OCI-LY1 (cell line): ENCODE measurements around the gene CFAP77.

Experiments
- H2AFZ ChIP-seq: fragments of 200-600 bp; sonication (generic), shearing (Covaris generic); 2 replicates; pipeline ENCODE4 v1.6.0; 2014; ENCODE audit warnings: antibody characterized with exemption, mild to moderate bottlenecking, low read length
- H3F3A ChIP-seq: fragments of 200-600 bp; sonication (generic), shearing (Covaris generic); 2 replicates; pipeline ENCODE4 v1.6.0; 2014; ENCODE audit warnings: mild to moderate bottlenecking, antibody characterized with exemption, low read length, moderate library complexity; ENCODE audit not compliant: insufficient read depth
- H3K27ac ChIP-seq: fragments of 200-600 bp; sonication (generic); 2 replicates; pipeline ENCODE4 v1.5.1; 2014; ENCODE audit warnings: low read length, mixed run types, mild to moderate bottlenecking, low read depth; ENCODE audit not compliant: poor library complexity, severe bottlenecking
- H3K27me3 ChIP-seq: fragments of 200-600 bp; sonication (generic); 2 replicates; pipeline ENCODE4 v1.6.0; 2014; ENCODE audit warnings: antibody characterized with exemption, mild to moderate bottlenecking, low read length, moderate library complexity; ENCODE audit not compliant: insufficient read depth
- H3K36me3 ChIP-seq: fragments of 200-600 bp; sonication (generic); 2 replicates; pipeline ENCODE4 v1.6.1; 2014; ENCODE audit warnings: mild to moderate bottlenecking, antibody characterized with exemption, low read length, moderate library complexity, mixed read lengths; ENCODE audit not compliant: insufficient read depth
- H3K4me1 ChIP-seq: fragments of 200-600 bp; sonication (generic); 2 replicates; pipeline ENCODE4 v1.5.1; 2014; ENCODE audit warnings: mild to moderate bottlenecking, low read length, moderate library complexity; ENCODE audit not compliant: insufficient read depth, severe bottlenecking
- H3K4me2 ChIP-seq: fragments of 200-600 bp; sonication (generic), shearing (Covaris generic); 2 replicates; pipeline ENCODE4 v1.6.1; 2014; ENCODE audit warnings: low read length
- H3K4me3 ChIP-seq: fragments of 200-600 bp; sonication (generic); 2 replicates; pipeline ENCODE4 v1.5.1; 2014; ENCODE audit warnings: low read length, low read depth, mild to moderate bottlenecking, mixed read lengths; ENCODE audit not compliant: poor library complexity, severe bottlenecking
- H3K79me2 ChIP-seq: fragments of 200-600 bp; shearing (Covaris generic); 2 replicates; pipeline ENCODE4 v1.6.1; 2016; ENCODE audit warnings: mixed run types, low read length, mixed read lengths; ENCODE audit not compliant: insufficient read depth
- H3K9ac ChIP-seq: fragments of 200-600 bp; sonication (generic), shearing (Covaris generic); 2 replicates; pipeline ENCODE4 v1.6.1; 2014; ENCODE audit warnings: mild to moderate bottlenecking, low read length, mixed read lengths
- H3K9me2 ChIP-seq: fragments of 200-600 bp; sonication (generic), shearing (Covaris generic); 2 replicates; pipeline ENCODE4 v1.6.1; 2014; ENCODE audit warnings: low read depth, mild to moderate bottlenecking, low read length, mixed read lengths
- H3K9me3 ChIP-seq: fragments of 200-600 bp; shearing (Covaris generic); 2 replicates; pipeline ENCODE4 v1.6.1; 2014; ENCODE audit warnings: low read length, mixed read lengths
- H4K20me1 ChIP-seq: fragments of 200-600 bp; sonication (generic), shearing (Covaris generic); 2 replicates; pipeline ENCODE4 v1.6.0; 2016; ENCODE audit warnings: mild to moderate bottlenecking, low read length; ENCODE audit not compliant: insufficient read depth
- CTCF ChIP-seq: fragments of 200-600 bp; sonication (generic), shearing (Covaris generic); IDR thresholded peaks from 2 replicates; pipeline ENCODE4 v1.5.1; 2017; ENCODE audit warnings: mild to moderate bottlenecking, antibody characterized with exemption, low read length, moderate library complexity, mixed read lengths
- EZH2 ChIP-seq: fragments of 200-600 bp; sonication (generic), shearing (Covaris generic); IDR thresholded peaks from 2 replicates; pipeline ENCODE4 v1.8.0; 2017; ENCODE audit warnings: borderline replicate concordance, mixed run types, mild to moderate bottlenecking, antibody characterized with exemption, low read length, moderate library complexity, mixed read lengths

CFAP77 gene

GRCh38 chr9:132587592-132587955 lies 177.6 kb downstream of the CFAP77 start:
- TF ChIP-seq CTCF: no peak
- no peak for TF ChIP-seq EZH2
- no peaks in the 10 kb centered on the region for H3K79me2 ChIP-seq
- H4K20me1 ChIP-seq: no peaks in the 10 kb centered on the region
- H3K27me3 ChIP-seq: no peaks in the 10 kb centered on the region
- no peaks in the 10 kb centered on the region for H3K9me3 ChIP-seq
- H3K9ac ChIP-seq: no peak overlapping the region
- H3K27ac ChIP-seq: no peak overlapping the region
- H3K36me3 ChIP-seq: no peaks in the 10 kb centered on the region
- H3F3A ChIP-seq: no peaks in the 10 kb centered on the region
- H2AFZ ChIP-seq: no peak overlapping the region
- no peaks in the 10 kb centered on the region for H3K9me2 ChIP-seq
- H3K4me2 ChIP-seq: no peak overlapping the region
- H3K4me3 ChIP-seq: no peak overlapping the region
- H3K4me1 ChIP-seq: no peaks in the 10 kb centered on the region

GRCh38 chr9:132588098-132588497 lies 178.1 kb downstream of the CFAP77 start:
- no peaks in the 10 kb centered on the region for H3F3A ChIP-seq
- TF ChIP-seq EZH2 (no peak), CTCF (no peak)
- H3K79me2 ChIP-seq: no peaks in the 10 kb centered on the region
- H3K9me3 ChIP-seq: no peaks in the 10 kb centered on the region
- no peak overlapping the region for H2AFZ ChIP-seq
- H3K9ac ChIP-seq: no peak overlapping the region
- 0 out of 2 replicates have a peak, but pooled peaks cover 1% of the 10 kb centered on the region for H3K36me3 ChIP-seq
- H3K9me2 ChIP-seq: no peaks in the 10 kb centered on the region
- H3K4me1 ChIP-seq: no peaks in the 10 kb centered on the region
- no peaks in the 10 kb centered on the region for H4K20me1 ChIP-seq
- H3K4me2 ChIP-seq: no peak overlapping the region
- no peak overlapping the region for H3K27ac ChIP-seq
- H3K27me3 ChIP-seq: no peaks in the 10 kb centered on the region
- no peak overlapping the region for H3K4me3 ChIP-seq

- no peaks in the 10 kb centered on the region for H3K9me3 ChIP-seq
- H2AFZ ChIP-seq: no peak overlapping the region
- TF ChIP-seq CTCF (no peak), EZH2 (no peak)
- no peaks in the 10 kb centered on the region for H3K4me1 ChIP-seq
- no peak overlapping the region for H3K27ac ChIP-seq
- no peaks in the 10 kb centered on the region for H4K20me1 ChIP-seq
- no peak overlapping the region for H3K4me3 ChIP-seq
- H3K4me2 ChIP-seq: no peak overlapping the region
- H3K9ac ChIP-seq: no peak overlapping the region
- no peaks in the 10 kb centered on the region for H3K9me2 ChIP-seq
- peaks cover 6% of the 10 kb centered on the region; the same call in 1 of the 2 replicates for H3K36me3 ChIP-seq
- H3F3A ChIP-seq: no peaks in the 10 kb centered on the region
- H3K27me3 ChIP-seq: no peaks in the 10 kb centered on the region
- H3K79me2 ChIP-seq: no peaks in the 10 kb centered on the region
Observed at GRCh38 chr9:132588501-132589147, 178.6 kb downstream of the CFAP77 start.
